H1 (cell line): ENCODE results near the gene CD180. TPM values are rescaled to one million over a fixed set of nuclear protein-coding genes. Genes with fewer than 3 reads are reported as not detected.

ENCODE experiments used
- CHD7 ChIP-seq: fragments of 300-600 bp; sonication (generic); IDR thresholded peaks from 2 replicates; pipeline ENCODE4 v1.7.1; 2012; ENCODE audit warnings: low read length, moderate library complexity, mild to moderate bottlenecking, inconsistent platforms; ENCODE audit not compliant: insufficient replicate concordance
- polyA plus RNA-seq, 7 experiments: library from polyadenylated mRNA; depleted of rRNA in 3 of 7; stranded (reverse) in 5 of 7; unstranded in 2 of 7; fragments of >200 nt in 5 of 7; fragments of 200-250 nt in 2 of 7; gene quantifications; 1 replicate in 5 of 7; 2 replicates in 1 of 7; 4 replicates in 1 of 7; pipeline versions ENCODE4 v1.2.1 to v1.2.3, GENCODE V29; 2011 to 2013; ENCODE audit warnings: missing spikeins in 2 of 7, mixed read lengths in 2 of 7
- total RNA-seq: library from RNA; stranded (reverse); fragmentation: NEBNext Ultra II Directional; extraction: Animal tissue kit (Norgen Biotek cat#: 25700); gene quantifications from 2 replicates; pipeline ENCODE4 v1.2.1, GENCODE V29; 2021

Gene CD180
- total and polyA plus RNA-seq, 2 of the 8 experiments (the other 6 are each of a cell fraction or from before 2014, with no cell fraction given): not detected

- TF ChIP-seq CHD7: no peak
Measured at GRCh38 chr5:67187006-67187715, 9.4 kb downstream of the CD180 start (continued).
